Mesothelial cell of epicardium (in vitro differentiated cells): Measurements from ENCODE around the gene HOXC9. TPM values are rescaled to one million over a fixed set of nuclear protein-coding genes. Genes with fewer than 3 reads are reported as not detected.

Source experiments
- DNase-seq, 2 experiments: peaks; one replicate each; pipeline ENCODE4 v3.0.0; 2021; ENCODE audit warnings: low spot score in 2 of 2; ENCODE audit not compliant: unreplicated experiment in 2 of 2
- H3K27ac Mint-ChIP-seq: 2 replicates; pipeline ENCODE4 v1.8.0; 2021; ENCODE audit warnings: mixed read lengths
- H3K27me3 Mint-ChIP-seq: 2 replicates; pipeline ENCODE4 v1.8.0; 2021; ENCODE audit warnings: low read depth, mixed read lengths
- H3K36me3 Mint-ChIP-seq: 2 replicates; pipeline ENCODE4 v1.8.0; 2021; ENCODE audit warnings: mixed read lengths
- H3K4me1 Mint-ChIP-seq: 2 replicates; pipeline ENCODE4 v1.8.0; 2021; ENCODE audit warnings: mixed read lengths
- H3K4me3 Mint-ChIP-seq: 2 replicates; pipeline ENCODE4 v1.8.0; 2021; ENCODE audit warnings: mild to moderate bottlenecking, moderate library complexity, mixed read lengths
- H3K9me3 Mint-ChIP-seq: 2 replicates; pipeline ENCODE4 v1.8.0; 2021; ENCODE audit warnings: mixed read lengths
- CTCF ChIP-seq: fragments of 200-600 bp; sonication (generic); IDR thresholded peaks from one replicate; pipeline ENCODE4 v1.5.0; 2021; ENCODE audit warnings: antibody characterized with exemption; ENCODE audit not compliant: unreplicated experiment
- total RNA-seq: library from RNA; stranded (reverse); gene quantifications from 3 replicates; pipeline ENCODE4 v1.2.1, GENCODE V29; 2021

HOXC9 gene
- total RNA-seq, 1 donor from 2014 or later: 2.0 TPM

DNA sequence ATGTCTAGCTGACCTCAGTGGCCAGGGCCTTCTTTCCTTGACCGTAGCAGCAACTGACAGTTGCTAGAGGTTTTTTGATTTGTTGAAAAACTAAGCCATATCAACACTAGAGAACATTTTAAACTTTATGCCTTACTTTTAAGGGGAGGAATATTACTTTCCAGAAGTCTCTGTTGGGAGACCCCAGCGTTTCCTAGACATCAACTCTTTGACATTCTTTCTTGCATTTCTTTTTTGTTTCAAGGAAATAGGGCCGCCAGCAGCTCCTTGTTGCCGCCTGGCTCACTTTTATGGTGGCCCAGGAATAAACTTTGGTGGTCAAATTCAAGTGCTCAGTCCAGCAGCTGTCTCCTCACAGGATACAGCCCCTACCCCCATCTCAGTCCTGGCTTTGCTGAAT lies 29.5 kb upstream of the HOXC9 start:
- no peaks in the 10 kb centered on the region for H3K36me3 Mint-ChIP-seq

DNA sequence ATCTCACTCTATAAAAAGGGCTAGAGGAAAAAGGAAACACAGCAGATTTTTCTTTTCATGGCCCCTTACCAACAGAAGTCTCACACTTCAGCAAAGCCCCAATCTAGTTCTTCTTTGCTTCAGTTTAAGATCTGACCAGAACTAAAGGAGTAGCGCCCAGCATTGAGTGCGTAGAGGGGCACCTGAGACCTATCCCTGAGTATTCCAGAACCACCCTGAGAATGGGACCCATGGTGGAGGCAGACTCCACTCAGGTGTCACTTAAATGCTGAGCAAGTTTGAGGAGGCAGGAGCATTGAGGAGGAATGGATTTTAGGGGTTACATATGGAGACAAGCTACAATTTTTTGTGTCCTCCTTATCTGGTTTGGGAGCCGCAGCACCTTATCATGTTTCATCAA lies 28.8 kb upstream of the HOXC9 start:
- TF ChIP-seq CTCF: no peak
- Mint-ChIP-seq H3K36me3 (no peaks in the 10 kb centered on the region), H3K9me3 (no peaks in the 10 kb centered on the region), H3K27me3 (peaks cover 99% of the 10 kb centered on the region), H3K27ac (no peak overlapping the region), H3K4me3 (no peak overlapping the region), H3K4me1 (peaks cover 27% of the 10 kb centered on the region)
- no peak for DNase-seq

More for the DNA sequence above, 29.5 kb upstream of the HOXC9 start:
- DNase-seq: no peak
- Mint-ChIP-seq H3K27me3 (peaks cover 99% of the 10 kb centered on the region), H3K4me3 (no peak overlapping the region), H3K4me1 (peaks cover 24% of the 10 kb centered on the region), H3K9me3 (no peaks in the 10 kb centered on the region), H3K27ac (no peak overlapping the region)
- no peak for TF ChIP-seq CTCF

DNA sequence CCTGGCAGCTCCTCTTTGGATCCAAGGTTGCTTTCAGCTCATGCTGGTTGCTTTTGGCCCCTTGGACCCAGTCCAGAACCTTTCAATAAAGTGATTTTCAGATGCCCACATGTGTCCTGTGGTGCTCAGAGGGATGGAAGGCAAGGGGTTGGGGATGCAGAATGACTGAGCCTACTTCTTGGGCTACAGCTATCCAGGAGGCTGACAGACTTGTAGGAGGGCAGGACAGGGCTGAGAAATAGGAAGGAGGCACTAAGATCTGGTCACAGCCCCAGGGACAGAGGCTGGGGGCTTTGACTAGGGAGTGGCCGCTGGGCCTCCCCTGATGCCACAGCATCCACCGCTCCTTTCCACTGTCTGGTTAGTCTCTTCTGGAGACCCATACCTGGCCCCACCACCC lies 28.3 kb upstream of the HOXC9 start:
- no peak overlapping the region for H3K4me3 Mint-ChIP-seq
- no peak for DNase-seq
- peaks cover 21% of the 10 kb centered on the region for H3K4me1 Mint-ChIP-seq
- H3K9me3 Mint-ChIP-seq: no peaks in the 10 kb centered on the region
- no peak for TF ChIP-seq CTCF
- H3K36me3 Mint-ChIP-seq: no peaks in the 10 kb centered on the region
- H3K27ac Mint-ChIP-seq: no peak overlapping the region
- H3K27me3 Mint-ChIP-seq: peaks cover 99% of the 10 kb centered on the region

DNA sequence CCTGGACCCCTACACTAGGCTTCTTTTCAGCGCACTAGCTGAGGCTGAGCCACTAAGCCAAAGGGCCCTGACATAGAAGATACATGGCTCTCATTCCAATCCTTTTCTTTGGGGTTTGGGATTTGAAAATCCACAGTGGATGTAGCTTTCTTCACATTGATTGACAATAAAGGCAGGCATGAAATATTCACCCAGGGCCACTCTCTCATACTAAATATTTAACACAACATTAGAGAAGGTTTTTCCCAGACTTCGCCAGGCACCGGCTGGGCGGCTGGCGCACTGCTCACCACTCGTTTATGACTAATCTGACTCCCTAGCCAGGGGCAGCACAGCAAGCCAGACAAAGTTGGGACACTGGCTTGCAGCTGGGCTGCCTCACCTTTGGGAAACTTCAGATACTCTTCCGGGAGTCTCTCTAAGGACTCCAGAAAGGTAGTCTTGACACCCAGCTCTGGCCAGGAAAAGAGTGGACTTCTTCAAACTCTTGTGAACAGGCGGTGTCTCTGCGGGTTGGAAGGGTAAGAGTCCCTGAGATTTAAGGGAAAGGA lies 27.7 kb upstream of the HOXC9 start:
- H3K36me3 Mint-ChIP-seq: no peaks in the 10 kb centered on the region
- TF ChIP-seq CTCF: no peak
- no peaks in the 10 kb centered on the region for H3K9me3 Mint-ChIP-seq
- no peak overlapping the region for H3K27ac Mint-ChIP-seq
- DNase-seq: no peak
- H3K27me3 Mint-ChIP-seq: peaks cover 99% of the 10 kb centered on the region
- H3K4me1 Mint-ChIP-seq: peaks cover 20% of the 10 kb centered on the region
- peak overlapping the region; percentile 39 for H3K4me3 Mint-ChIP-seq

- peak within 1 kb of the TSS; percentile 66 for H3K27ac Mint-ChIP-seq
- H3K4me1 Mint-ChIP-seq: peaks cover 20% of the 10 kb centered on the region
- peaks cover 99% of the 10 kb centered on the region for H3K27me3 Mint-ChIP-seq
- H3K4me3 Mint-ChIP-seq: peak within 1 kb of the TSS; percentile 64
- no peak for DNase-seq
- no peaks in the 10 kb centered on the region for H3K36me3 Mint-ChIP-seq
- TF ChIP-seq CTCF: no peak
- H3K9me3 Mint-ChIP-seq: no peaks in the 10 kb centered on the region
Measured at GRCh38 chr12:53972722-53973235, 27.2 kb upstream of the HOXC9 start, which contains the start of gene HOXC11. HOXC11 (plus strand) TSS chr12:53973126; CDS start chr12:53973242, 116 bp downstream.
